Activated CD4-positive, alpha-beta T cell treated with anti-CD3 and anti-CD28 coated beads, Interleukin-2, Interleukin-6, amounts not matched to agents 100 ng/mL and 50 ng/mL, durations not matched to agents 16 hours and 8 hours (primary cell): ENCODE results near the gene AASS.

ENCODE experiments used
- DNase-seq: peaks from one replicate; pipeline ENCODE4 v3.0.0-alpha.2; 2020

AASS gene

DNA sequence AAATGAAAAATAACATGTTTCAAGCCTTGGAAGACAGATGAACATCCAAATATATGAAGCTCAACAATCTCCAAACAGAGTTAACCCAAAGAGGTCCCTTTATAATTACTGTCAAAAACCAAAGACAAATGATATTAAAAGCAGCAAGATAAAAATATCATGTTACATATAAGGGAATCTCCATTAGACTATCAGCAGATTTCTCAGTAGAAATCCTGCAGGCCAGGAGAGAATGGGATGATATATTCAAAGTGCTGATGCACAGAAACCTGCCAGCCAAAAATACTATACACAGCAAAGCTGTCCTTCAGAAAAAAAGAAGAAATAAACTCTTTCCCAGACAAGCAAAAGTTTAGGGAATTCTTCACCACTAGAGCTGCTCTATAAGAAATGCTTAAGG, 41.0 kb downstream of the AASS start:
- DNase-seq, result no peak

DNA sequence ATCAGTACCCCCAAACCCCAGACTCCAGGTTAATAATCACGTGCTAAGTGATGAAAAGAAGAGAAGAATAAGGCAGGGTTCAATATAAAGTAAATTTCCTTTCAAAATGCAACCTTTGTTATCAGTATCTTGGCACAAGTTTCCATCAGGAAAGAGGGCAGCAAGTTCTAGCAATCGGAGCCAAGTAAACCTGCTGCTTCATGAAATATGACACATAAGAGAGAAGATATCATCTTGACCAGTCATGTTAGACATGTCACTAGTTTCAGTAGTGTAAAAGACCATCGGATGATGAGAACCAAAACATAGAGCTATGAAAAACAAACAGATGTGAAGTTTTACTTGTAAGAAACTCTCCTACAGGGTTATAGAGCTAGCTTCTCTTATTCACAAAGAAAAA, 44.0 kb downstream of the AASS start:
- DNase-seq, result no peak

DNA sequence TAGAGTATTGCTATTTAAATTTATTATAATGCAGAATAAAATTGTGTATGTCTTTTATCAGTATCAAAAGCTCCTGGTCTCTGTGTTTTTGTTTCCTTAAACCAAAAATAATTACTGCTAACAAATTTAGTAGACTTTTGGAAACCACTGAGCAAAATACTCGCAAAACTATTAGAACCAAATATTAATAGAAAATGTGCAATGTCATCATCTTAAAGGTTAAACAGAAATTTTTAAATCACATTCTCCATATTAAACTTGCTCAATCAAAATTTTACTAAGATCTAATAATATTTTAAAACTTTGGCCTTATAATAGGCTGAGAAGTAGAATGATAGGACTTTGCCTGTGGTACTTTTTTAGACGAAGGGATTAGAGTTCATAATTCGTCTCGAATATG, 48.4 kb downstream of the AASS start:
- DNase-seq, result no peak

DNA sequence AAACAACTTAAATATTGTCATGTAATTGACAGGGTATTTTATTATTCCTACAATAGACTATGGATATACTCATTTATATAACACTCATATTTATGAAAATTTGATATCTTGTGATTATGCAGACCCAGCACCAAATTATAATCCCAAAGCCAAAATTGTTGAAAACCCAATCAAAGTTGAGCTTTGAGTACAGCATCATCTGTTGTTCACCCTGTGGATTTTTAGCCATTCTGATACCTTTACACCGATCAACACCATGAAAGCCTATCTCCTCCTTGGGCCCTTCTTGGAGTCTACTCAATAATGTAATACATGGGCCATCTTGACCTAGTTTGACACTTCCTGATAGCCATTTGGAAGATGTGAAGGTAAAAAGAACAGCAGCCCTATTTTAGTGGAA, 49.5 kb downstream of the AASS start:
- DNase-seq, result no peak

DNA sequence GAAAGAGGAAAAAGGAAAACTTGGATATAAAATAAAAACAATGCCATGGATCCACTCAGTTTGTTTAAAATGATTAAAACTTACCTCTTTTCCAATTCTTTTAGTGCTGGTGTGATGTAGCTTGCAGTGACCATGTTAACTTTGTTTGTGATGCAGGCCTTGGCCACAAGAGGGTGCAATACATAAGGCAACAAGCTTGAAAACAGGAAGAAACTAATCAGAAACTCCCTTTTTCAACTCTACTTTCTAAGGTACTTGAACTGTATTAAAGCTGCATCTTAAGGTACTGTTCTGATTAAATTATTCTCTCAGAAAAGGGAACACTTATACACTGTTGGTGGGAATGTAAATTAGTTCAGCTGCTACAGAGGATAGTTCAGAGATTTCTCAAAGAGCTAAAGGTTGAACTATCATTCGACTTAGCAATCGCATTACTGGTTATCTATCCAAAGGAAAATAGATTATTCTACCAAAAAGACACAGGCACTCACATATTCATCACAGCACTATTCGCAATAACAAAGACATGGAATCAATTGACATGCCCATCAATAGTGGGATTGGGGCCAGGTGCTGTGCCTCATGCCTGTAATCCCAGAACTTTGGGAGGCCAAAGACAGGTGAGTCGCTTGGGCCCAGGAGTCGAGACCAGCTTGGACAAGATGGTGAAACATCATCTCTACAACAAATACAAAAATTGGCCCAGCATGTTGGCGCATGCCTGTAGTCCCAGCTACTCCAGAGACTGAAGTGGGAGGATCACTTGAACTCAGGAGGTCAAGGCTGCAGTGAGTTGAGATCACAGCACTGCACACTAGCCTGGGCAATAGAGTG, 50.9 kb downstream of the AASS start:
- peak; percentile 72 for DNase-seq

DNA sequence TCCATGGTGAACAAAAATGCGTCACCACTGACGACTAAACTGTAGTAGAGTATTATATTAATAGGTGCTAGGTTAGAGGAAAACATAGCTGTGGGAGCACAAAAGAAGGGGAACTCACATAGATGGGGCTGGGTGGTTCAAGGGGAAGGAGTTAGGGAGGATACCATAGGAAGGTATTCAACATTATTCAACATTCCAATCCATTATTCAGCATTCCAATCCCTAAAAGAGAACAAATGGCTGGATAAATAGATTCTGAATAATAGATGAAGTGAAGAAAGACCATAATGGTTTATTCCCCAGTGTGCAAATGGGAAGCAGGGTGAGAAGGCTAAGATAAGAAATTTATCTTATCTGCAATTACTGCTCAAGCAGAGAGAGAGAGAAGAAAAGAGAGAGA, 61.4 kb downstream of the AASS start:
- no peak for DNase-seq

DNA sequence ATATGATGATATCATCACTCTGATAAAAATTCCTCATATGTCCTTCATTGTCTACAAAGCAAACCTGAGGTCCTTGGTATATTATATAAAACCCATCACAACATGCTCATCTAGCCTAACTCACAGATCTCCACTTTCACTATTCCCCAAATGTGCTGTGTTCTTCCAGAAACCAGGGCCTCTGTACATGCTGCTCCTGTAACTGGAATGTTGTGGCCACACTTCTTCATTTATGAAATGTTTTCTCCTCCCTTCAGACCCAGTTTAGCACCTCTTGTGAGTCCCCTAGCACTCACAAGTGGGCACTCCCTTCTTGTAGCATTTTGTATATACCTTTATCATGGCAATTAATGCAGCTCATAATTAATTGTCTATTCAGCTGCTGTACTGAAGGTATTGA, 61.9 kb downstream of the AASS start:
- no peak for DNase-seq

DNA sequence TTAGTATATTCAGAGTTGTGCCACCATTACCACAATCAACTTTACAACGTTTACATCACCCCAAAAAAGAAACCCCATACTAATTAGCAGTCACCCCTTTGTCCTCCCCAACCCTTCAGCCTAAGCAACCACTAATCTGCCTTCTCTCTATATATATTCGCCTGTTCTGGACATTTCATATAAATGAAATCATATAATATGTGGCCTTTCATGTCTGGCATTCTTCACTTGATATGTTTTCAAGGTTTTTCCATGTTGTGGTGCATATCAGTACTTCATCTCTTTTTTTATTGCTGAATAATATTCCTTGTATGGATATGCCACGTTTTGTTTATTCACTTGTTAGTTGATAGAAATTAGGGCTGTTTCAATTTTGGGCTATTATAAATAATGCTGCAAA, 70.4 kb downstream of the AASS start:
- no peak for DNase-seq

DNA sequence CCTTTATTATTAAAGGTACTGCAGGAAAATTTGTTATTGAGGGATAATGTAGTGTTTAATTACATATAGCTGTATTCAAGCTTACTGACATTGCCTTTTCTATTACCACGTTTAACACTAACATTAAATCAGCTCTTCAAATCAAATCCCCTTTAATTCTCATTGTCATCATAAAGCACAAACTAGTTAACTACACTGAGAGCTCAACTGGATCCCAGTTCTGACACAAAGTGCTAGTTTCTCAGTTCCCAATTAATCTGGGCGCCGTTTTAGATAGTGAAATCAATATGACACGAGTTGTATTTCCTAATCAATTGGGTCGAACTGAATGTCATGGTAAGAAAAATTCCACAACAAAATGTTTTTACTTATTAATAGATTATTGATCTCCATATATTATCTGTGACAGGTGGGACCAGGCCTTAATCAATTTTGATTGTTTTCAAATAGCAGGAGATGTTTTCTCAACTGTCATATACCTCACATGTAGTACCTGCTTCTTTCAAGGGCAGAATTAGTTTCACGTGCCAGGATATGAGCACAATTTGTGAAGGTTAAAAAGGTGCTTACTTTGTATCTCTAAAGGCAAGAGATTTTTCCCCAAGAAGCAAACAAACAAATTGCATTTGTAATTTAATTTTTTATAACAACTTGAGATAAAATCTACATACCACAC, 71.0 kb downstream of the AASS start:
- DNase-seq, result no peak

DNA sequence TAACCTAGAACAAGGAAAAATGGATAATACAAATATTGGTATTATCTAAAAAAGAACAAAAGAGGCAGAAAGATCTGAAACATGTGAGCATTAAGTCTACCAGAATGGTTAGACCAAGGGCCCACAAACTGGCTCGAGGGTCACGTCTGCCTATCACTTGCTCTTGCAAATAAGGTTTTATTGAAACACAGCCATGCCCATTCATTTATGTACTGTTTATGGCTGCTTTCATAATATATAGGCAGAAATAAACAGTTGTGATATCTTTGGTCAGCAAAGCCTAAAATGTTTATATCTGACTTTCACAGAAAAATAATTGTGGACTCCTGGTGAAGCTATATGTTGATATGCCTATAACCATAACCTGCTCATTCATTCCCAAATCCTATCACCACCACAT, 71.8 kb downstream of the AASS start:
- no peak for DNase-seq

DNA sequence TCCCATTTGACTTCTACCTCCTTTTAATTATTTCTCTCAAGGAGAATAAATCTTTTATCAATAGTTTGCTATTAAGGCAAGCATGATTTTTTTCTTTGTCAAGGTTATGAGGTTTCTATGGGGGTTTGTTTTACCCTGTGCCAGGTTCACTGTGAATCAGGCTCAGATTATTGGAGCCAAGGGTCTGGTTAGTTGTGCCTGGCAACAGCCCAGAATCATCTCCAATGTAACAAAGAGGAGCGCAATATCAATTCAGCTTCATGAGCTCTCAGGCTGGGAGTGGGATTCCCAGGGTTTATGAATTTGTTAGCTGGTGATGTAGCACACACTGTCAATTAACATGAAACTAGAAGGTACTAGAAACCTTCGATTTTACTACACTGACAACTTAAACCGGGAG, 73.2 kb downstream of the AASS start:
- no peak for DNase-seq

DNA sequence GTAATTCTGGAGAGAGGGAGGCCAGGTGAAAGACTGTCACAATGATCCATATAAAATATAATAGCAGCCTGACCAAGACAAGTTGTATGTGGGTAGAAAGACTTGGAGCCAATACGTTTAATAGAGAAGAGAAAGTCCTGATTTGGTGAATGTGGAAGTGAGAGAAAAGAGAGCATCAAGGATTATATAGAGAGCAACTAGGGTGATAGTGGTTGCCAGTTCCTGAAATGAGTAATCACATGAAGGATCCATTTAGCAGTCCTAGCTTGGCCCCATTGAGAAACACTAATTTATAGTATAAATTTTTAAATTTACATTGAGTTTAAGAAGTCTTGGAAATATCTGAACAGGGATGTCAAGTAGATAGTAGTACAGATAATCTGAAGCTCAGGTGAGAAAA, 74.0 kb downstream of the AASS start:
- no peak for DNase-seq

DNA sequence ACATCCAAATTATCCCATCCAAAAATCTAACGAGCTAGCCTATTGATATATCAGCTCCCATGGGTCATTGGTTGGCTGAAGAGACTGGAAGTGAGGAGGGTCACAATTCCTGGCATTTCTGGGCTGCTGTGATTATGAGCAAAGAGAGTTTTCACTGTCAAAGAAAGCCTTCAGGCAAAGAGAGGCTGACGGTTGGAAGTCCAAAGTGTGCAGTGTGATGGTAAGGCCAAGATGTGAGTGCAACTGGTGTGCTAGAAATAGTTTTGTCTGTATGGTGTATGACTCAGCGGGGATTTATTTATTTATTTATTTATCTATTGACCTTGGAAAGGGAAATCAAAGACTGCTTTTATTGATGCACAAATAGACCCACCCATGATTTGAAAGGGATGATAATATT, 75.0 kb downstream of the AASS start:
- no peak for DNase-seq

DNA sequence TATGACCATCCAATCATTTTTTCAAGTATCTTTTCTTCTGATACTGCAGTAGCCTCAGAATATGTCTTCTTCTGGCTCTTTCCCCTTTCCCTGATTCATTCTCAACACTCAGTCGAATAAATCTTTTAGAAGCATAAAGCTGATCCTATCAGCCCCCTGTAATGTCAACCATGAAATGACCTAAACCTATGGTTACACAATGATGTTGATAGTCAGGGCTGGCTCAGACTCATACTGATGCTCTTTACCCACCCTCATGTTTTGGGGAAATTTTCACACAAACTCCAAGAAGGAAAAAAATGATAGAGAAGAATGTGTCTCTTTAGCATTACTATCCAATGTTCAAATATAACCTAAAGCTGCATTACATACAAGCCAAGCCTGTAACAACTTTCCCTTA, 76.0 kb downstream of the AASS start:
- no peak for DNase-seq

DNA sequence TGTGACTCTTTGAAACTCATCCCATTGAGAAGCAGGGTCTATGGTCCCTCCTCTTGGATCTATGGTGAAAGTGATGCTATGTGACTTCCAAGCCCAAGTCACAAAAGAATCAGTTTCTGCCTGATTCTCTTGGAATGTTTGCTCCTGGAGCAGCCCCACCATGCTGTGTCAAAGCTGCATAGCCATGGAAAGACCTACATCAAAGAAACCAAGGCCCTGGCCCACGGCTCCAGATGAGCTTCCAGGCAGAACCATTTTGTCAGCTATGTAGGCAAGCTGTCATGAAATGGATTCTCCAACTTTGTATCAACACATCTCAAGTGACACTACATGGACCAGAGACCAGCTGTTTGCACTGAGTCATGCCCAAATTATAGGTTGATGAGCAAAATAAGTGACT, 77.0 kb downstream of the AASS start:
- DNase-seq, result no peak

DNA sequence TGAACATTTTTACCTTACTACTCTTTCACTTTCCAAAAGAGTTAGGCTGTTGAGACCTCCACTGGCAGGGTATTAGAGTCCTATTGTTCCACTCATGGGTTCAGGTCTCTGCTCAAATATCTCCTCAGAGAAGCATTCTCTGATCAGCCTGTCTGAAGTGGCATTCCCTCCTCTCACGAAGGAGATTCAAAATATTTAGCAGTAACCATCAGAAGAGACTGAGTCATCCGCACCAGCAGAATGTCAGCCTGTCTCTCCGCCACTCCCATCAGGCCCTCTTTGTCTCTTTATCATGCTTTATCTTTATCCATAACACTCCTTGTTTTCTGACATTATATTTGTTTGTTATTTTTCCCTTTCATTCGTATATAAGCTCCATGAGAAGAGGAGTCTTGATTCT, 79.1 kb downstream of the AASS start:
- no peak for DNase-seq

DNA sequence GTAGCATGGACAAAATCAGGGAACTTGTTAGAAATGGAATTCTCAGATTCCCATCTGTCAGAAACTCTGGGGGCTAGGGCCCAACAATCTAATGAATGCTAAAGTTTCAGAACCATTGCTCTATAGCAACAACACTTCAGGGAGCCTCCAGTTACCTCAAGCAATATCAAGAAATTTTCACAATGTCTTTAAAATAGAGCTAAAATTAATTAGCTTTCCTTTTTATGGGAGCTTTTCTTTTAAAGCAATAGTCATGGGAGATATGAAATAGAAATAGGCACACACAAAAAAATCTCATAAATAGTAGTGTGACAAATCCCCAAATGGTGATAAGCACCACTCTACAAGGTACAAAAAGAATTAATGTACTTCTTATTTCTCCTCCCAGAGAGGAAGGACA, 80.9 kb downstream of the AASS start:
- DNase-seq, result no peak

DNA sequence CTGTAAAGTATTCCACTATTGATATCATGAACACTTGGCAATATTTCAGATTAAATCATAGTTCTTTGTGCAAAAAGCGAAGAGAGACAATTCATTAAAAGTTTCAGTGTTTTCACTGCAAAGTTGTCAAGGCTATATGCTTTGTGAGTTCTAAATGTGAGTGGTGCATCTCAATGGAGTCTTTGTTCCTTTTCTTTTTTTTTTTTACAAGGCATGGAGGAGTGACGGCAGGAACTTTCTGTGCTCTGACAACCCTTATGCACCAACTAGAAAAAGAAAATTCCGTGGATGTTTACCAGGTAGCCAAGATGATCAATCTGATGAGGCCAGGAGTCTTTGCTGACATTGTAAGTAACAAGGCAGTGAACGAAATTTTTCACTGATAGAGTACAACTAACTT, 84.5 kb downstream of the AASS start:
- no peak for DNase-seq

DNA sequence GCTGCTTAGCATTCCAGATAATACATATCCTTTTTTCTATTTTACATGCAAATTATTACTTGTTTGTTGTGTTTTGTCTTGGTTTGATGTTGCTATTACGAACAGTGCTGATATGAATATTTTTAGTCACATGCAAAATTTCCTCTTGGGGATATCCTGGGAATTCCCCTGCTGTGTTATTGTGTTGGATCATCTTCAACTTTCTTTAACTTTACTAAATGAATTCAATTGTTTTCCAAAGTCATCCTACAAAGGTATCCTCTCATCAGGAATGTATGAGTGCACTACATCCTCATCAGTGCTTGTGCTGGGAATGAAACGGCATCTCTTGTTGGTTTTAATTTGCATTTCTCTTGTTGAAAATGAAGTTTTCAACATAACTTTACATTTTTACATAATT, 87.1 kb downstream of the AASS start:
- no peak for DNase-seq

DNA sequence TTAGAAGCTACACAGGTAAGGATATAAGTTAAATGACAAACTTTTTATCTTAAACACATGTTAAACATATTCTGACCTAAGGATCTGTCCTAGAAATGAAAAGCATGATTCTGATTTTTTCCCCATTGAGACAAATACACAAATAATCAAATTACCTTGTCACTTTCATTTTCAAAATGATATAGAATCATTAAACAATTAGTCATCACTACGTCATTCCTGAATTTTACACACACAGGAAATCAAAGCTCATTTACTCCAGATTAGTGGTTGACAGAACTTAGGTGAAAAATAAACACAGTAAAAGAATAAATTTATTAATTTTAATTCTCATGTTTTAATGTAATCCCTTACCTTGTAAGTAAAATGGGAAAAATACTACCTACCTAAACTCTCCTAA, 89.0 kb downstream of the AASS start:
- DNase-seq, result no peak

DNA sequence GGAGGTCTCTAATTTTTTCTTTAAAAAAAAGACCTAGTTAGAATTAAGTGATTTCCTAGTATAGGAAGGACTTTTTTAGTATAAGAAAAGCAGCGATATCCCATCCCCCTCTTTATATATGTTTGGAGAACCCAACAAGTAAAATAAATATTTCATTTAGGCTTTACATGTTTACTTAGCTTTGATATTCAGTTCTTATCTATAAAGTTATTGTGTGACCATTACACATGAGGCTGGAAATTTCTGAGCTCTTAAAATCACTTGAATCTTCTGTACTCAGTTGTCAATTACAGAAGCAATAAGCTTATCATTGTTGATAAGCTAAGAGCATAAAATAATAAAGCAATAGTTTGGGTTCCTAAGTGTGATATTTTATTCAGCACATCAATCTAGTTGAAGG, 89.7 kb downstream of the AASS start:
- DNase-seq, result no peak

DNA sequence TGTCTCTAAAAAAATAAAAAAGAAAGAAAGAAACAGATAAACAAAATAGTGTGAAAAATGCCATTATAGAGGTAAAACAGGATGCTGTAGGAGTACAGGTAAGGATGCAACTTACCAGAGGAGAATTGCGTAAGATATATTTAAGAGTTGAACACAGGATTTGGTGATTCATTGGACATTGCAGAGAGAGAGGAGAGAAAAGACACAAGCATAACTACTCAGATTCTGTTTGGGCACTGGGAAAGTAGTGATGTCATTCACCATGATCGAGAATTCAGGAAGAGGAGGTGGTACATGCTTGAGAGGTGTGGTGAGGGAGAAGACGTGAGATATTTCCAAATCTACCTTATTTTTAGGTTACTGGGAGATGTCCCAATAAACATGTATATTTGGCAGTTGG, 97.6 kb downstream of the AASS start:
- no peak for DNase-seq

DNA sequence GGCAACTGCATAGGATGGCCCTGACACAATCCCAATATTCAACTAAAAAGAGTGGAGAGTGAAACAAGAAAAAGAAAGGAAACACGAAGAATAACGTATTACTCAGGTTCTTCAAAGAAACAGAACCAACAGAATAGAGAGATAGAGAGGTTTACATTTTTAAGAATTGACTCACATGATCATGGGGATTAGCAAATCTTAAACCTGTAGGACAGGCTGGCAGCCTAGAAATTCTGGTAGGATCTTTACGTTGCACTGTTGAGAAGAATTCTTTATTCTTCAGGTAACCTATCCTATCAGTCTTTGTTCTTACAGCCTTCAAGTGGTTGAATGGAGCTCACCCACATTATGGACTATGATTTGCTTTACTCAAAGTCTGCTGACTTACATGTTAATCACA, 103.9 kb downstream of the AASS start:
- no peak for DNase-seq

DNA sequence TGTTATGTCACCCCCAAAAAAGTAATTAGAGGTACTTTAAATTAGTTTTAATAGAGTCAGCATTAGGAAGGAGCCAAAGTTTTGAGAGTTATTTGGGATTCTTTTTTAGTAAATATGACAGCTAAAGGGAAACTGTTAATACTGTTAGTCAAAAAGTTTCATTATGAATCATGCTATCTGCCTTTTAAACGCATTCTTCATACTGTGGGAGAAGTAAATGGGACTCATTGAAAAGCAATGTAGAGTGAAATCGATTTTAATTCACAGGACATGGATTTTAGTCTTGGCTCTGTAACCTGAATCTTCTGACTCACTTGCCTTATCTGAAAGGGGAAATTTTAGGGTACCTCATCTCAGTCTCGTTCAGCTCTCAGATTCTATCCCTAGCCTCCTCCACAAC, 105.1 kb downstream of the AASS start:
- no peak for DNase-seq

DNA sequence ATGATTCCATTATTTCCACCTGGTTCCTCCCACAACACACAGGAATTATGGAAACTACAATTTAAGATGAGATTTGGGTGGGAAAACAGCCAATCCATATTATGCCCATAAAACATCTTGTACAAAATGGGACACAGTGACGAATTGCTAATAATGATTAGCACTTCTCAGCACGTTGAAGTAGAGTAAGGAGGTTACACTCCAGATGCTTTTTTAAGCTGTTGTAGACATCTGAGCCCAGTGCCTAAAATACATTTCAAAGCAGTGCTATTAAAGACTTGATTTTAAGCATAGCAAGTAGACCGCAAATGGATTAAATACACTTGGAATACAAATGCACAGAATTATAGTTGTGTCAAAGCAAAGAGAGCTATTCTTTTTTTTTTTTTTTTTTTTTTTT, 105.9 kb downstream of the AASS start:
- DNase-seq, result no peak
